HG03097 (cell line): ENCODE results near the gene POFUT2.

Experiments used
- ATAC-seq: cut with Tn5 transposase; IDR thresholded peaks from one replicate; pipeline ENCODE4 v1.9.1; 2021; ENCODE audit not compliant: unreplicated experiment, low FRiP score

The POFUT2 gene

DNA sequence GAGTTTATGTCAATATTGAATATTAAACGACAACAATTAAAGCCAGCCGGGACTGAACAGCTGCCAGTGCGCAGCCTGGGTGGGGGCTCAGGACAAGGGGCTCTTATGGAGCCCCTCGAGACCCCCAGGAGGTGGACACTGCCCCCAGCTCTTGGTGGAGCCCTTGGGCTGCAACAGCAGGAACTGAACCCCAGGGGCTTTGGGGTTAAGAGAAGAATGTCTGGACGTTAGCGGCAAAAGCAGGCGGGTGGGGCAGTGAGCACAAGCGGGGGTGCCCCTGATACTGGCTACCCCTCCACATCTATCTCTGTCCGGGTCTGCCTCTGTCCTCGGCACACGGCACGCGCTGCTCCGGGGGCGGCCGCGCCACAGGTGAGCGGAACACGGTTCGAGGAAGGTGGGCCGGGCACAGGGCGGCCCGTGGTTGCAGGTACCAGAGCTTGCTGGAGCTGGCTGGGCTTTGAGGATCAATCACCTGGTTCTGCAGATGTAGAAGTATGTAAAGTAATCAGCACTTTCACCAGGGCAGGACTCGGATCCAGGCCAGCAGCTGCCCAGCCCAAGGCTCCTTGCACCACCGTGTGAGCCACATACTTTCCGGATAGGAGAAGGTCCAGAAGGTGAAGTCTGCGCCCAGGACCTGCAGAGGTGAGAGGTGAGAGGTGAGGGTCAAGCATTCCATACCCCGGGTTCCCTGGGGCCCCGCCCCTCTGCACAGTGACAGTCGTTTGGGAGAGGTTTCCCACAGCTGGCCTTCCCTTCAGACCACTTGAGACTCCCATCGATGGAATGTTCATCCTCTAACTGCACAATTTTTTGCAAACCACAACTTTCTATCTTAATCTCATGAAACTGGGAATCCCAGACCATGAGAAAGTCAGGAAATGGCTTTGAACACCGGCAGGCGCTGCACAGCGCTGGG, 12.4 kb upstream of the POFUT2 start:
- no peak for ATAC-seq

DNA sequence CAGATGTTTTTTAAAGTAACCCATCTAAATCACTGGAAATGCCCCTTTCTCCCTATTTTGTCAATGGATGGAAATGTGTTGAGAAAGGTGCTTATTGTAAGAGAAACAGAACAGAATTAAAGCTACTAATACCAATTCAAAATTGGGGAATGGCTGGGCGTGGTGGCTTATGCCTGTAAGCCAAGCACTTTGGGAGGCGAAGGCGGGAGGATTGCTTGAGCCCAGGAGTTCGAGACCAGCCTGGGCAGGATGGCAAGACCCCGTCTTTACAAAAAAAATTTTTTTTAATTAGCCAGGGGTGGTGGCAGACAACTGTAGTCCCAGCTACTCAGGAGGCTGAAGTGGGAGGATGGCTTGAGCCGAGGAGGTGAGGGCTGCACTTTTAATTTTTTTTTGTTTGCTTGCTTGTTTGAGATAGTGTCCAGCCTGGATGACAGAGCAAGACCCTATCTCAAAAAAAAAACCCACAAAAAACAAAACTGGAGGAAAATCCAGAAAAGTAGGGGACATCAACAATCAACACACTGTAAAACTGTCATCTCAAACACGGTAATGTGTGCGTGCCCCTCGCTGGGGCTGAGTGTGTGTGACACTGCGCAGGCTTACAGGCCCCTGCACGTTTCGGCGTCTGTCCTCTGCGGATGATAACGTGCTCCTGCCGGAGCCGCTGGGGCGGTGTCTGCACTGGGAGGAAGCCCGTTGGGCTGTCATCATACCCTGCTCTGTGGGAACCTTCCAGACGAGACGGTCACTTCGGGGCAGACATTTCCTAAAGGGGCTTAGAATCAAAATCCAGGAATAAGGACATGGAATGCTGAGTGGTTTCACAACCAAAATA, 11.6 kb upstream of the POFUT2 start:
- ATAC-seq, result no peak

DNA sequence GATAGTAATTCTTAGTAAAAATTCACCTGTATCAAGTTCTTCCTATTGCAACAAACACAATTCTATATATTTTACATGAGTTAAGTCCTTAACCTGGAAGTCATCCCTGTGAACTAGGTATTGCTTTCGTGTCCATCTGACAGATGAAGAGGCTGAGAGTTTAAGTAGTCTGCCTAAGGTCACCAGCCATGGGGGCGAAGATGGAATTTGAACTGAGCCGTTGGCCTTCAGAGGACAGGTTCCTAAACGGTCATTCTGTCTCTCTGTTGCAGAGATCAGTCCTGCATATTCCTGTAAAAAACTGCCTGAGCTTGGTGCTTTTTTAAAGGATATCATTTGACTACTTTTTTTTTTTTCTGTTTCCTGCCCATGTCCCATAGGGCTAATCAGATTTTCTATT, 10.2 kb upstream of the POFUT2 start:
- ATAC-seq, result no peak

DNA sequence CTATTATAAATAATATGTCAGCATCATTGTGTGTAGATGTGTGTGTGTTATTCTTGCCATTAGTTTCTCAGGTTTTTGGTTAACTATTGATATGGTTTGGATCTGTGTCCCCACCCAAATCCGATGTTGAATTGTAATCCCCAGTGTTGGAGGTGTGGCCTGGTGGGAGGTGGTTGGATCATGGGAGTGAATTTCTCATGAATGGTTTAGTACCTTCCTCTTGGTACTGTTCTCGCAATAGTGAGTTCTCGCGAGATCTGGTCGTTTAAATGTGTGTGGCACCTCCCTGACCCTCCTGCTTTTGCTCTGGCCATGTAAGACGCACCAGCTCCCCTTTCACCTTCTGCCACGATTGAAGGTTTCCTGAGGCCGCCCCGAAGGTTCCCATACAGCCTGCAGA, 9.6 kb upstream of the POFUT2 start:
- no peak for ATAC-seq

DNA sequence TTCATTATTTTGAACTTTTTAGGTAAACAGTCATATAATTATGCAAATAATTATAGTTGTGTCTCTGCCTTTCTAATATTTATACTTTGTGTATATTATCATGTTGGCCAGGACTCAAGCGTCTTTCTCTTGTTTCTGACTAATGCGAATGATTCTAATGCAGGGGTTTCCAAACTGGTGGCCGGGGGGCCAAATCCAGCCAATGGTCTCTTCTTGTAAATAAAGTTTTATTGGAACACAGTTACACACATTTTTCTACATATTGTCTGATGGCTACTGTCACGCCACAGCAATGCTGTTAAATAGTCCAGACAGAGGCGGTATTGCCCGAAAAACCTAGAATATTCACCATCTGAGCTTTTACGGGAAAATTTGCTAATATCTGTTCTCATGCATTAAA, 8.9 kb upstream of the POFUT2 start:
- ATAC-seq, result no peak

DNA sequence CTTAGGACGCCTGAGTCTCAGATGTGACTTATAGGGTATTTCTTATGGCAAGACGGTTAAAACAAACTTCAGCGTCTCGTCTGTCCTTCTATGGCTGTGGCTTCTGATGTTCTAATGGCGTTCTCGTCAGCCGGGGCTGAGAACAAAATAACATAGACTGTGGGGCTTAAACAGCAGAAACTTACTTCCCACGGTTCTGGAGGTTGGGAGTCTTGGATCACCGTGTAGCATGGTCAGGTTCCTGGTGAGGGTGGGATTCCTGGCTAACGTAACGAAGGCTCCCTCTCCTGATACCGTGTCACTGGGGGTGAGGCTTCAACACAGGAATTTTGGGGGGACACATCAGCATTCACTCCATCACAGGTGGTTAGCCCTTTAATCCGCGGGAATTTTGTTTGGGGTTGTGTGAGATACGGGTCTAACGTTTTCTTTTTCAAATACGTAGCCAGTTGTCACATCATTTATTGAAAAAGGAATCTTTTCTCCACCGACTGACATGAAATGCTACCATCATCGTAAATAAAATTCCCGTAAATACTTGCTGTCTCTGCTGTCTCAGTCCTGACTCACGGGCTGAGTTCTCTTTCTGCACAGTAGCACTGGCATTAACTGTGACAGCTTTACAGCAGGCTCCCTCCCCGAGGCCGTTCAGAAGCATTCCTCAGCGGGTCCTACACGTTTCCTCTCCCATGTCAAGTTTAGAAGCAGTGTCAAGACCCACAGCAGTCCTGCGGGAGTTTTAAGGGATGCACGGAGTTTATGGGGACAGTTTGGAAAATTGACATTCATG, 8.1 kb upstream of the POFUT2 start:
- ATAC-seq, result no peak

DNA sequence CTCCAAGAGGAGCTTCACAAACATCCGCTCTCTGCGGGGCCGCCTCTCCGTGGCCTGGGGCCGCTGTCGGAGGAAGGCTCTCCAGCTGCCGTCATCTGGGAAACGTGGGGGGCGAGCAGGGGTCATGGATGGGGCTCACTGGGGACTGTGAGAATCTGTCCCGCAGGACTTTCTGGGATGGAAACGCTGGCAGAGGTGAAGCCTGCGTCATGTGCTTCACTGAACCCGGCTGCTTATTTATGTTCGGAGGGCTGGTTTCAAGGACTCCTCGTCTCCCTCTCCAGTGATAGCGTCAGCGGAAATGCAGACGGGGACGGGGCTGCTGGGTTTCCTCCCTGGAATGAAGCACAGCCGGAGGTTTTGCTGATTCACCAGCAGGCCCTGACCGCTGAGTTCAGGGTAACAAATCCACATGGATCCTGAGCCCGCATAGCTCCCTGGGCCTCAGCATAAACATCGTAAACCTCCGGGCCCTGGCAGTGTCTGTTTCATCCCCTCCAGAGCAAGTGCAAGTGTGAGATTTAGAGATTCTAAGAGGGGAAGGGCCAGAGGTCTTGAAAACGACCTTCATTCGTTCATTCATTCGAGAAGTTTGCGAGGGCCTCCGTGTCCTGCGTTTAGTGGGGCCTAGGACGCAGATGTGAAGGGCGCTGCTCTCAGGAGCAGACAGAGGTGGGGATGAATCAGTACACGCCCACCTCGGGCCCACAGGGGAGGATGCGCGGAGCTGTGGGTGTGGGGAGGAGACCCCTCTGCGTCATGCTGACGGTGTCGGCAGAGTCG, 7.0 kb upstream of the POFUT2 start:
- ATAC-seq, result no peak

DNA sequence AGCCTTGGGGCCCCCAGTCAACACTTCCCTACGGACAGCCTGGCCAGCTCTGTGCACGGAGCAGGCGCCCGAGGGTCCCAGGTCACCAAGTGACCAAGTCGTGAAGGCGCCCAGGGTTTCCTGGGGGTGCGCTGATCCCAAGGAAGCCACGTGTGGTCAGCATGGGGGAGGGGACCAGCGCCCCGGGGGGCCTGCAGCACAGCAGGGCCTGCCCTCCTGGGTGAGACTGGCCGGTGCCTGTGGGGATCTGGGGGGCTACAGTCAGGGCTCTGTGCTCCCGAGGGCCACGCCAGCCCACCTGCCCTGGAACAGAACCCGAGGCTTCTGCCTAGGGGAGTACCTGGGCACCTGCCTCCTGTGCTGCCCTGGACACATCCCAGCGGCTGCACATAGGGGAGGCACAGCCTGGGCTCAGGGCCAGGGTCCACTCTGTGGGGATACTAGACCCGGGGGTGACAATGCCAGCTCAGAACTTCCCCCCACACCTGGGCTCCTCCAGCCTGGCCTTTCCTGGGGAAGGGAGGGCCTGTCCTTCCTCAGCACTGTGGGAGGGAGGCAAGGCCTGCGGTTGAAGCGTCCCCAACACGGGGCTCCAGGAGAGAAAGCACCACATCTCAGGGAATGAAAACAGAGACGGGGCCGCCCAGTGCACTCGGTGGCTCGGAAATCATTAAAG, 6.2 kb upstream of the POFUT2 start:
- no peak for ATAC-seq

DNA sequence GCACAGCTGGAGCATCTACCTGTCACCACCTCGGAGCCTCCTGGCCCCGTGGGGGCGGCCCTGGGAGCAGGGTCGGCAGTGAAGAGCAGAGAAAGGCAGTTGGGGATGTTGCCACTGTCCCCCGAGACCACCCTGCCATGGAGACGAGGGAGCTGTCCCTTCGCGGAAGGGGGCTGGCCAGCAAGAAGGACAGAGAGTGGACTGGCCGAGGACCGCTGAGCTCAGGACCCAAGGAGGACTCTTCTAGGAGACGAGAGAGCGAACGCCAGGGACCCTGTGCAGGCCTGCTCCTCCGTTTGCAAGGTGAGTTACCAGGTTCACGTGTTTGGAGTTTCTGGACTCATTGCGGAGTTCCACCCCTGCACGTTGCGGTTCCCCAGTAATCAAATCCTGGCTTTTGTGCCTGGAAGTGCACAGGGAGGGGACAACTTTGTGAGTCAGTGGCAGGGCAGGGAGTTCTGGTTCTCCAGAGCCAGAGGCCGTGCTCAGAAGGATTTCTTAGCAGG, 5.6 kb upstream of the POFUT2 start:
- ATAC-seq, result no peak

DNA sequence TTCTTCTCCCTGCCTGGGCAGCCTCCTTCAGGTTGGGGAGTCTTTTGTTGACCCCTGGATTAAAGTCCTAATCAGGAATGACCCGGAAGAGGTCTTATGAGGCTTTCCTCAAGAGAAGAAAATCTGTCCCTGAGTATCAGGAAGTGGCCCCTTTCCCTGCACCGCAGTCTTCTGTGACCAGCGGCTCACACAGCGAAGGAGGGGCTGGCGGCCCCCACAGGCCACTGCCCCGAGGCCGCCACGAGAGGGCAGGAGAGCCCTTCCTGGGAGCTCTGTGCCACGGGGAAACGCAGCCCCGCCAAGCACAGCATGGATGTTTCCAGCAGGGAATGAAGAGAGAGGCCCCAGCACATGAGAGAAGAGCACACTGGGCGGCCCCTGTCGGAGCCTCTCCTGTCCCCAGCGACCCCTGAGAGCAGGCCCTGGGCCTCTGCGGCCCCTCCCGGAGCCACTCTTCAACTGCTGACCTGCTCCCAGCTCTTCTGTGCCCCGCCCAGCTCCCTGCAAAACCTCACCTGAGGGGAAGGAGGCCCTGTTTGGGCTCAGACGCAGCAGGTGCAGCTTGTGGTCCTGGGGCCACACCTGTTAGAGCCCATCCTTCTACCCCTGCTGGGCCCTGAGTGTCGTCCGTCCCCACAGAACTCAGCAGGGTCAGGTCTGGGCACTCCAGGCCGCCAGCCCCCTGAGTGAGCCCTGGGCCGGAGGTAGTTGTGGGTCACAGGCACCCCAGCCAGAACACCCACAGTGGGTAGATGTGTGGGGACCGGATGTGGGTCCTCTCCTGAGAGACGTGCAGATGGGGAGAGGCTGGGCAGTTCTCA, 4.9 kb upstream of the POFUT2 start:
- no peak for ATAC-seq

DNA sequence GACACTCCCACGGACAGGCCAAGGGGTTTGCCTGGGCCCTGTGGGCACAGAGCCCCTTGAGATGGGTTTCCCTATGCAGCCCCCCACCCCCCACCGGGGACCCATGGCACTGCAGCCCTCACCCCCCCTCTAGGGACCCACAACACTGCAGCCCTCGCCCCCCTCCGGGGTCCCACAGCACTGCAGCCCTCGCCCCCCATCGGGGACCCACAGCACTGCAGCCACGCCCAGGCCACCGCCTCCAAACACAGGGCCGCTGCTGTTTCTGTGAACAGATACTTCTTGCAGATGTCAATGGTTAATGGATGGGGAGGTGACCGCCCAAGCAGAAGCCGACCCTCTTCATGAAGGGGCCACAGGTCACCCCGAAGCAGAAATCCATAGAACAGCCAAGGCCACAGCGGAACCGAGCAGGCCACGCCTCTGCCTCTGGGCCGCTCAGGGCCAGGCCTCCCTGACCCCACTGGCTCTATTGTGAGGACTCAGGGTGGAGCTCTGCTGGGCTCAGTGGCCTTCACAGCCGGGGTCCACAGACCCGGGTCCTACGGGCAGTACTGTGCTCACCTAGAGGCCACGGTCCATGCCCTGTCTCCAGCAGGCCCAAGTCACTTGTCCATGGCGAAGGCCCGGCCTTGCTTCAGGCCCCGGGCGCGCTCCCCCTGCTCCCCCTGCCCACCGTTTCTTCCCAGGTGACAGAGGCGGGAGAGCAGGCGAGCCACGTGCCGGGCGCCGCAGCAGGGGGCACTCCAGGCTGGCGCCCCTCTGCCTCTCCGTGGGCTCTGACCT, 4.1 kb upstream of the POFUT2 start:
- no peak for ATAC-seq

DNA sequence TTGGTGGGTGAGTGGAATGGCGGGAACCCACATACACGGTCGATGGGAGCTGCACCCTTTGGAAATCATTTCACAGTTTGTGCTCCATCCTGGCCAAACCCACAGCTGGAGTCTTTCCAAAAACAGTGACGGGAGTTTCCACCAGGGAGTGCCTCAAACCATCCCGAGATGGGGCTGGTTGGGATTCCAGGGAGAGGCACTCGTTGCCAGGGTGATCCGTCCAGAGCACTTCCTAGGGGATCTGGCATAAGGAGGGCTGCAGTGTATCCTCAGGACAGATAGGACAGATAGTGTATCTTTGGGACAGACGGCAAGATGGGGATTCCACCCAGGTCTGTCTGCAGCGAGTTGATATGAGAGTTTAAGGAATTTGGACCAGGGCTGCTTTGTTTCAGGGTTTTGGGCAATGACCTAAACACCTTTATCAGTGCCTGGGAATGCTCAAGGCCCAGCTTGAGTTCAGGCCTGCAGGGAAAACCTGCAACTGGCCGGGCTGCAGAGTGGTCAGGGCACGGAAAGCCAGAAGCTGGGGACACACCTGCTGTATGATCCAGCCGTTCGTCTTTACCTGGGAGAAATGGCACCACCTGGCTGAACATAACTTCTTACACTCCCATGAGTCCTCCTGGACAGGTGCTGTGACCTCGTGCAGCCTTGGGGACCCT, 3.4 kb upstream of the POFUT2 start:
- ATAC-seq, result no peak

DNA sequence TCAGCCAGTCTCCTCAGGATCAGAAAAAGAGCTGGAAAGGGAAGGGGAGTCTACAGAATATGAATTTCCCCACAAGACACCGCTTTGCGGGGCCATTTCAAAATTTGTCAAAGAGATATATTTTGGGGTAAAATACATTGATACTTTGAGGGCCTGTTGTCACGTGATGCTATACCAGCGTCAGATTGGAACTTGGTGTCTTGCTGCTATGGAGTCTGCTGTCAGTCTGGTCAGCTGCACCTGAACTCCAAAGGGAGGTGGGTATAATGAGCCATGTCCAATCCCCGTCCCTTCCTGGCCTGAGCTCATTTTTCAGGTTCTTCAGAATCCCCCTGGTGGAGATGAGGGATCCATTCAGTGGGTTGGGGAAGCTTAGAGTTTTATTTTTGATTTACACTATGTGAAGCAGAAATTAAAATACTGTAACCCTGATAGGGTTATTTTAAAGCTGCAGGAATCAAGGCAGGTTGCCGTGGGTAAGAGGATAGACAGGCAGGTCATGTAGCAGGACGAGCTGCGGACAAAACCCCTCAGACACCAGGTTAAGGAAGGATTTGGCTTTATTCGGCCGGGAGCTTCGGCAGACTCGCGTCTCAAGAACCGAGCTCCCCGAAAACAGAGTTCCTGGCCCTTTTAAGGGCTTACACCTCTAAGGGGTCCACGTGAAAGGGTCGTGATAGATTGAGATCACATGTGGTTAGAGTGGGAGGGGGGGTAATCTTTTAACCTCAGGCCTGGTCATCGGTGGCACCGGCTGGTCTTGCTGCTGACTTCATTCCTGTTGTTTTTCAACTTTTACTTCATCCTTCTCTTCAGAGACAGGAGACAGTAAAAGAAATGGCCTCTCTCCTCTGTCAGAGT, 2.2 kb upstream of the POFUT2 start:
- ATAC-seq, result no peak

DNA sequence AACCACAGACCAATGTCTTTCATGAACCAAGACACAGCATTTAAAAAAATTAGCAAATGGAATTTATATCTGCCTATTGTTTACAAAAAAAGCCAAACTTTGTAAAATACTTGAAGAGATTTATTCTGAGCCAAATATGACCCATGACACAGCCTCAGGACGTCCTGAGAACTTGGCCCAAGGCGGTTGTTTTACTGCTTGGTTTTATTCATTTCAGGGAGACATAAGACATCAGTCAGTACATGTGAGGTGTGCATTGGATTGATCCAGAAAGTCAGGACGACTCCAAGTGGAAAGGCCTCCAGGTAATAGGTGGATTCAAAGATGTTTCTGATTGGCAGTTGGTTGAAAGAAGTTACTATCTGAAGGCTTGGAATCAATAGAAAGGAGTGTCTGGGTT, 1.4 kb upstream of the POFUT2 start:
- ATAC-seq, result no peak

DNA sequence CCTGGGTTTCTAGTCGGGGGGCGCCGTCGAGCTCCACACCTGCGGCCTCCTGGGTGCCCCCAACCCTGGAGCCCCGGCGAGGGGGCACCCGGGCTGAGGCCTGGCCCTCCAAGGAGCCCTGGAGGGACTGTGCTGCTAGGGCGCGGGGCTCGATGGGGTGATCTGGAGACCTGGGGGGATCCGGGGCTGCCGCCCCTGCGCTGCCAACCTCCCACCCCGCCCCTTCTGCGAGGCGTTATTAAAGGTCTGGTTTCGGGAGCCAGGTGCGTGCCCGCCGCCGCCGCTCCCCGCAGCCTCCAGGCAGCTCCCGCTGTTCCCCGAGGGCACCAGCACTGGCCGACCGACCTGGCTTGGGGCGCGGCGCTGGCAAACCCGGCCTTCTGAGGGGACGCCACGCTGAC, 746 bp upstream of the POFUT2 start:
- no peak for ATAC-seq

DNA sequence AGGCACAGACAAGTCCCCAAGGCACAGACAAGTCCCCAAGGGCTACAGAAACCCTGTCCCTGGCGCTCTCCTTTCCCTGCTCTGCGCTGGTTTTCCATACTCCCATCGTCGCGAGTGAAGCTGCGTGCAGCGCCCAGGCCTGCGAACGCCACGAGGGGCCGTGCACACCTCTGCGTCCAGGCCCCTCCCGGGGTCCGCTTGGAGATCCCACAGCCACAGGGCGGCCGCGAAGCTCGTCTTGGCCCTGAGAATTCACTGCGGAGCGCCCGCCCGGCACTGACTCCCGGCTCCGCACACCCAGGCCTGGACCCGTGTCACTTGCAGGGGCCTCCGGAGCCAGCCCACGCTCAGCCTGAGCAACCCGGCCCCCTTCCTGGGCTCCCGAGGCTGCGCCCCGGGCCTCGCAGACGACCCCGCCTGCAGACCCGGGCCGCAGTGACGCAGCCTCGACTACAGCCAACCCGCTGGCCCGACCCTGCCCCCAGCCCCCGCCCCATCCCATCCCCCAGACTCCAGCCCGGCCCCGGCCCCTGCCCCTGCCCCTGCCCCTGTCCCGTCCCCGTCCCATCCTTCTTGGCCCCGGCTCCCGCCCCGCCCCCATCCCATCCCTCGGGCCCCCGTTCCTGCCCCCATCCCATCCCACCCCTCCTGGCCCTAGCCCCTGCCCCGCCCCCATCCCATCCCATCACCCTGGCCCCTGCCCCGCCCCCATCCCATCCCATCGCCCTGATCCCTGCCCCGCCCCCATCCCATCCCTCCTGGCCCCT, 841 bp downstream of the POFUT2 start:
- ATAC-seq, result no peak
